ENCODE data around the gene UBE2I.
A peak's percentile ranks its signal among the peaks of the same experiment; 100 is the strongest.

The UBE2I gene

GRCh38 chr16:1344499-1344898, 35.1 kb downstream of the UBE2I start:
- no peak for DNase-seq

GRCh38 chr16:1345087-1345486, 35.7 kb downstream of the UBE2I start:
- no peak for DNase-seq

GRCh38 chr16:1345651-1346421, 36.4 kb downstream of the UBE2I start:
- DNase-seq, result no peak

GRCh38 chr16:1346422-1347285, 37.2 kb downstream of the UBE2I start:
- no peak for DNase-seq

GRCh38 chr16:1347286-1347855, 37.9 kb downstream of the UBE2I start:
- DNase-seq, result no peak

GRCh38 chr16:1347962-1348361, 38.5 kb downstream of the UBE2I start:
- no peak for DNase-seq

- DNase-seq, result no peak
Measured at GRCh38 chr16:1348441-1348840, 39.0 kb downstream of the UBE2I start.

GRCh38 chr16:1348926-1349325, 39.5 kb downstream of the UBE2I start:
- DNase-seq, result no peak

GRCh38 chr16:1349351-1349750, 39.9 kb downstream of the UBE2I start:
- no peak for DNase-seq

GRCh38 chr16:1349951-1350350, 40.5 kb downstream of the UBE2I start:
- DNase-seq, result no peak

- DNase-seq, result no peak
Measured at GRCh38 chr16:1350691-1351090, 41.3 kb downstream of the UBE2I start.

- no peak for DNase-seq
Measured at GRCh38 chr16:1351215-1351581, 41.8 kb downstream of the UBE2I start.

- DNase-seq, result peak; percentile 56 to 80 (median 70)
Measured at GRCh38 chr16:1351582-1352362, 42.3 kb downstream of the UBE2I start, which contains the start of the genes GNPTG and TSR3. Gene GNPTG, plus strand, starts transcription at chr16:1351931. Its CDS starts 35 bp downstream, at chr16:1351966. Gene TSR3, minus strand, starts transcription at chr16:1351878. Its CDS starts 74 bp downstream, at chr16:1351804.

GRCh38 chr16:1354815-1355540, 45.5 kb downstream of the UBE2I start:
- no peak for DNase-seq

GRCh38 chr16:1355591-1355990, 46.2 kb downstream of the UBE2I start:
- DNase-seq, result no peak

GRCh38 chr16:1356061-1356900, 46.8 kb downstream of the UBE2I start:
- DNase-seq, result no peak

GRCh38 chr16:1357906-1358566, 48.6 kb downstream of the UBE2I start:
- DNase-seq, result no peak

- no peak for DNase-seq
Measured at GRCh38 chr16:1361685-1362360, 52.4 kb downstream of the UBE2I start.

- no peak for DNase-seq
Measured at GRCh38 chr16:1362807-1363206, 53.4 kb downstream of the UBE2I start.

- DNase-seq, result peak in 3 of 4 experiments; percentile 23 to 66 (median 53)
Measured at GRCh38 chr16:1363501-1364041, 54.1 kb downstream of the UBE2I start.
